HG02678 (cell line): ENCODE measurements around the gene LRRC23.
"Not testable (repeated sequence)": the region's sequence is repeated elsewhere in the genome, so short reads cannot be mapped to it uniquely, and the experiment has no call there.

Experiments used
- ATAC-seq: cut with Tn5 transposase; IDR thresholded peaks from one replicate; pipeline ENCODE4 v1.9.1; 2021; ENCODE audit warnings: mild to moderate bottlenecking, moderate library complexity; ENCODE audit not compliant: unreplicated experiment

LRRC23 gene, protein sequence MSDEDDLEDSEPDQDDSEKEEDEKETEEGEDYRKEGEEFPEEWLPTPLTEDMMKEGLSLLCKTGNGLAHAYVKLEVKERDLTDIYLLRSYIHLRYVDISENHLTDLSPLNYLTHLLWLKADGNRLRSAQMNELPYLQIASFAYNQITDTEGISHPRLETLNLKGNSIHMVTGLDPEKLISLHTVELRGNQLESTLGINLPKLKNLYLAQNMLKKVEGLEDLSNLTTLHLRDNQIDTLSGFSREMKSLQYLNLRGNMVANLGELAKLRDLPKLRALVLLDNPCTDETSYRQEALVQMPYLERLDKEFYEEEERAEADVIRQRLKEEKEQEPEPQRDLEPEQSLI

GRCh38 chr12:6904280-6905276, at the start of gene LRRC23:
TSS of gene LRRC23 (plus strand) at chr12:6904822. CDS start at chr12:6905634, 812 bp downstream.
- peak; percentile 97 for ATAC-seq

- no peak for ATAC-seq
Observed at GRCh38 chr12:6855322-6855721, 49.3 kb upstream of the LRRC23 start.

DNA sequence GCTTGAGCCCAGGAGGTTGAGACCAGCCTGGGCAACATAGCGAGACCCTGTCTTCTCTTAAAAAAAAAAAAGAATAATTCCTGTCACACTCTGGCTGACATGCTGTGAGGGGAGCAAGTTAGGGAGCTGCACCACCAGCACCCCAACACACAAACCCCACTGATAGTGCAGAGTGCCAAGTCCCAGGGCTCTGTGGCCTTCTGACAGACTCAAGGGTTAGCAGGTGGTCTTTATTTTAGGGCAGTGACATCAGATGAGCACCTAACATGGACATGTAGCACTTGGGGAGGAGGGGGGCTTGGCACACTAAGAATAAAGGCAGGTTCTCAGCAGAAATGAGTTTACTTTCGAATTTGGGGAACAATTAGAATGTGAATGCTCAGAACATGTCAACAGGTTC, 45.8 kb upstream of the LRRC23 start:
- no peak for ATAC-seq

DNA sequence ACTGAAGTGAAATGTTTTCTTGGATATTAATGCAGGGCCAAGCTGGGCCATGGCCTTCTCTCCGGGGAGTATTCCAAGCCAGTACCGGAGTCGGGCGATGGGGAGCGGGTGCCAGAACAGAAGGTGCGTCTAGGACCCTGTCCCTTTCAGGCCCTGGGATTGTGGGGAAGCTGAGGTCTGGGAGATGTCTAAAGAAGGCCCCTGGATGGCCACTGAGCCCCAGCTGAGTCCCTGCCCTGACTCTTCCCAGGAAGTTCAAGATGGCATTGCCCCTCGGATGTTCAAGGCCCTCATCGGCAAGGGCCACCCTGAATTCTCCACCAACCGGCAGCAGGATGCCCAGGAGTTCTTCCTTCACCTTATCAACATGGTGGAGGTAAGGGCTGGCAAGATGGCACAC, 44.5 kb upstream of the LRRC23 start:
- no peak for ATAC-seq

DNA sequence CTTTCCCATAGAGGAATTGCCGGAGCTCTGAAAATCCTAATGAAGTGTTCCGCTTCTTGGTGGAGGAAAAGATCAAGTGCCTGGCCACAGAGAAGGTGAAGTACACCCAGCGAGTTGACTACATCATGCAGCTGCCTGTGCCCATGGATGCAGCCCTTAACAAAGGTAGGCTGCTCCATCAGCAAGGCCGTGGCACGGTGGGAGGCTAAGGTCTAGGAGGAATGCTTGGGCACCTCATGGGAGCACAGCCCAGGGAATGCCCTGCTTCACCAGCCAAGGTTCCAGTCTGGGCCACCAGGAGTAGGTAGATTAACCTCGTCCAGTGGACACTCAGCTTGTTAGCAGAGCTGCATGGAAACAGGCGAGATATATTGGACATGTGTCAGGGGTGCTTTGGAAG, 43.7 kb upstream of the LRRC23 start:
- no peak for ATAC-seq

- no peak for ATAC-seq
Observed at GRCh38 chr12:6861391-6861790, 43.2 kb upstream of the LRRC23 start.

DNA sequence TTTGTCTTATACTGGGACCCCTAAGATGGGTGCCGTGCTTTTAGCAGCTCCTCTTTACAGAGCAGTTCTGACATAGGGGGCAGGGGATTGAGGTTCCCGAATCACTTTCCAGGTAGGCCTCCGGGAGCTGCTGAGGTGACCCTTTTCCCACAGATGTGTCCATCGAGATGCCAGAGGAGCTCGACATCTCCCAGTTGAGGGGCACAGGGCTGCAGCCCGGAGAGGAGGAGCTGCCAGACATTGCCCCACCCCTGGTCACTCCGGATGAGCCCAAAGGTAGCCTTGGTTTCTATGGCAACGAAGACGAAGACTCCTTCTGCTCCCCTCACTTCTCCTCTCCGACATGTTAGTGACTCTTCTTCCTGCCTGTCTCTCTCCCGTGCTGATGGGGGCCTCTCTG, 41.6 kb upstream of the LRRC23 start:
- no peak for ATAC-seq

- no peak for ATAC-seq
Observed at GRCh38 chr12:6863586-6864321, 40.9 kb upstream of the LRRC23 start.

DNA sequence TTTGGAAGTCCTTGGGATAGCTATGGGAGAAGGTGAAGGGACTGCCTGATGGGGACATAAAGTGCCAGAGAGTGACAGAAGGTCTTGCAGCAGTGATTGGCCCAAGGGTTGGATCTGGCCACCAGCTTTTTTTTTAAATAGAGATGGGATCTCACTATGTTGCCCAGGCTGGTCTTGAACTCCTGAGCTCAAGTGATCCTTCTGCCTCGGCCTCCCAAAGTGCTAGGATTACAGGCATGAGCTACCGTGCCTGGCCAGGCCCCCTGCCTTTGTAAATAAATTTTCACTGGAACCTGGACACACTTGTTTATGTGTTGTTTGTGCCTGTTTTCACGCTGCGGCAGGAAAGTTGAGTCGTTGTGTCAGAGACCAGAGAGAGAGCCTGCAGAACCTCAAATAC, 39.3 kb upstream of the LRRC23 start:
- not testable (repeated sequence) for ATAC-seq

- ATAC-seq: no peak
Observed at GRCh38 chr12:6866163-6866919, 38.3 kb upstream of the LRRC23 start.

DNA sequence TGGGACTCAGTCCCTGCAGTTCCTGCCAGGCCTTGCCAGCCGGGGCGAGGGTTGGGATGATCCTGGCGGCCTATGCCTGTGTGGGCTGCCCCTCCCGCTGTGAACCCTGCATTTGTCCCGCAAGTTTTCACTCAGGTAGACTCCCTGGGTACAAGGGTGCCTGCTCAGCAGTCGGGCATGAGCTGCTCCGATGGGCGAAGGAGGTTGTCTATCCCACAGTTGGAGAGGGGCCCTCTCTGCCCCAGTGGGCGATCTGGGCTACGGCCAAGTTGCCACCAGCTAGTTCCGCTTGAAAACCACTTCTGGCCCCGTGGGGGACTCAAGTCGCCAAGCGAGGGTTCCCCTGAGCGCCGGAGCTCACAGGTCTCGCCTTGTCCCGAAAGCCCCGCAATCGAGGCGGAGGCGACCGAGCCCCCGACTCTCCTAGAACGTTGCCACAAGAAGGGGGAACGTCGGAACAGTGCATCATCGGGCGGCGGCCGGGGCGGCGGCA, 37.7 kb upstream of the LRRC23 start:
- ATAC-seq: peak; percentile 13

- peak; percentile 70 for ATAC-seq
Observed at GRCh38 chr12:6867413-6868210, 37.0 kb upstream of the LRRC23 start, which contains the start of gene TPI1. TSS of gene TPI1 (plus strand) at chr12:6867531. CDS start at chr12:6867567, 36 bp downstream.

DNA sequence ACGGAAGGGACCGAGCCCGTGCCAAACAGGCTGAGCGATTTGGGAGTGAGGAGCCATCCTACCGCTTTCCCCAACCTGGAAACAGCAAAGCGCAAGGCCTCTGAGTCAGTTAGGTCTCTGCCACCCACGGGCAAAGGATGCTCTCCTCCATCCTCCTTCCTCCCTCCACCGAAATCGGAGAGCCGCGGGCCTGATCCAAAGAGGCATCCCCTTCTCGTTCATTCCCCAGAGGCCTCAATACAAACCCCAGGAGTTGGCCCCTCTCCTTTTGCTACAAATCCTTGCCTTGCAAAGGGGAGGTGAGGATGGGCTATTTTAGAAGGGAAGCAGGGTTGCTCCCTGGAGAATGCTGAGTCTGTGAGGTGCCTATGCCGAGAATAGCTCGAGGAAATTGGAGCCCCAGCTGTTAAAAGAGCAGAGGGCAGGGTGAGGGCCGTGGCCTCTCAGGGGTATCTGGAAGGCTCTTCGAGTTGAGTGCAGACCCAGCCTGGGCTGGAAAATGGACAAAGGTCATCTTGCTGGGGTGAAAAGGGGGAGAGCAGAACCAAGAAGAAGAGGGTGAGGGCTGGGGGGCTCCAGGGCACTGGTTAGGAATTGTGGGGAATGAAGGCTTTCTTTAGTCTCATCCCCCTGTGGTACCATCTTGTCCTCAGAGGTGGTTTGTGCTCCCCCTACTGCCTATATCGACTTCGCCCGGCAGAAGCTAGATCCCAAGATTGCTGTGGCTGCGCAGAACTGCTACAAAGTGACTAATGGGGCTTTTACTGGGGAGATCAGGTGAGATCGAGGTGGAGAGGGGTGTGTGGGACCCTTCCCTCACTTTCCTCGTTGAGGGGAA, 36.2 kb upstream of the LRRC23 start:
- ATAC-seq: no peak

DNA sequence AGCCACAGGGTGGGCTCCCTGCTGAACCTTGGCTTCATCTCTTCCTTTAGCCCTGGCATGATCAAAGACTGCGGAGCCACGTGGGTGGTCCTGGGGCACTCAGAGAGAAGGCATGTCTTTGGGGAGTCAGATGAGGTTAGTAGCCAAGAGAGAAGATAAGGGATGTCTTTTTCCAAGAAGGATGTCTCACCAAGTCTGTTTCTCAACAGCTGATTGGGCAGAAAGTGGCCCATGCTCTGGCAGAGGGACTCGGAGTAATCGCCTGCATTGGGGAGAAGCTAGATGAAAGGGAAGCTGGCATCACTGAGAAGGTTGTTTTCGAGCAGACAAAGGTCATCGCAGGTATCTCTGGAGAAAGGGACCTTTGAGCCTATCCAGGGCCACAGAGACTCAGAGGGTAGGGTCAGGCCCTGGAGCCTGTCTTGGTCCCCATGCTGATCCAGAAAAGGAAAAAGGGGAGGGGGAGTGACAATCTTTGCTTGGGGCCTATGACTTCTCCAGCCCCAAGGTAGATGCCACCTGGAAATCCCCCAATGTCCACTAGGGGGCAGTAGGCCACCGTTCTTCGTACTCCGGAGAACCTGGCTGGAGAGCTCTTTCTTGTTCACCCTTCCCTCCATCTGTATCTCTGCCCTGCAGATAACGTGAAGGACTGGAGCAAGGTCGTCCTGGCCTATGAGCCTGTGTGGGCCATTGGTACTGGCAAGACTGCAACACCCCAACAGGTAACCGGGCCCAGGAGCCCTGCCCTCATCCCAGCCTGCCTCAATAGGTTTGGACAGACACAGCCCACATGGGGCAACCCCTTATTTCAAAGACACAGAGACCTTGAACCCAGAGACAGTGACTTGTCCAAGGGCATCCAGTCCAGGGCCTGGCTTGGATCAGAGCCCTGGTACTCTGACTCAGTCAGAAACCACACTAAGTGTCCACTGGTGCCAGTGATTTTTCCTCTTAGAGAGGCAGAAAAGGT, 35.3 kb upstream of the LRRC23 start:
- ATAC-seq: no peak

- ATAC-seq: not testable (repeated sequence)
Observed at GRCh38 chr12:6870304-6870703, 34.3 kb upstream of the LRRC23 start.

DNA sequence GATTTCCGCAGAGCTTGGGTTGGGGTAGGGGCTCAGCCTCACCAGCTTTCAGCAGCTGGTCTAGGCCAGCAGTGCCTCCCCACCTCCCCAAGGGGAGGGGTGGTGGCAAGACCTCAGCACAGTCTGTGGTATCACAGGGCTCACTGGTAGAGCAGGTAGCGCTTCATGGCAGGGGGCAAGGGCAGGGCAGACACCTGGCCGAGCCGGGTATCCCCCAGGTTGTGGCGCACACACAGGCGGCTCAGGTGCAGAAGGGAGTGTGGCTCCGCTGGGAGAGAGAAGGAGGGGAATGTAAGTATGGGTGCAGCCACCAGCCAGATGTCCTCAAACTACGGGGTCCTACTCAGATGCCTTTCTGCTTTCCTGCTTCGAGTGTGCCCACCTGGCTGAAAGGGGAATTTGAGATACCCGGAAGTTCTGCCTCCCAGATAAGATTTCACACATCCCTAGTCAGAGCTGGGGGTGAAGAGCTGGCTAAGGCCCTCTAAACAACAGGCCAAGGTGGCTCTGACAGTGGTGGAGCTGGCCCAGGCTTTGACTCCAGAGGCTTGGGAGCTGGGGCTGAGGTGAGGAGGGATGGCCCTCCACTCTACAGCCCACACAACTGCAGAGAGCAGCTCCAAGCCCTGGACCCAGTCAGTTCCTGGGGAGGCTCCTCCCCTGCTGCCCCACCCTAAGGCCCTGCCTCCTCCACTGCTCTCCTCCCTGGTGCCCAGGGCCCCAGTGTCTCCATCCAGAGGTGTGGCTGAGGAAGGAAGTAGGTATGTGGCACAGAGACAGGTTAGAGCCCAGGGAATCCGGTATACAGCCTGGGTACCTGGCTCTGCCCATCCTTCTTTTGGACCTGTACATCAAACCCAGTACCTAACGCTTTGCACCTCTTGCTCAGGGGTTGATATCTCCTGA, 33.3 kb upstream of the LRRC23 start:
- no peak for ATAC-seq
